A549 (cell line): ENCODE measurements around the gene RPLP1. TPM values are rescaled to one million over a fixed set of nuclear protein-coding genes. Genes with fewer than 3 reads are reported as not detected.

ENCODE experiments used
- ATAC-seq, 2 experiments: fragments of 200-7000 bp in 1 of 2; fragments of >200 bp in 1 of 2; cut with Nextera tagmentation in 1 of 2; cut with Tn5 transposase in 1 of 2; 3 replicates each; pipeline versions ENCODE4 v1.8.0 to v1.9.1; 2018 to 2020; ENCODE audit warnings: mild to moderate bottlenecking in 1 of 2, moderate library complexity in 1 of 2
- CTCF ChIA-PET: fragments of 300-600 bp; sonication (Branson Sonifier 250); formaldehyde crosslinking; extraction: SDS; loops from one replicate; lab custom pipeline; 2021; ENCODE audit warnings: antibody characterized with exemption, inconsistent platforms; lab: Yijun Ruan, JAX
- POLR2A ChIA-PET: fragments of 350-600 bp; formaldehyde crosslinking; extraction: SDS; loops from one replicate; lab custom pipeline; 2021; ENCODE audit warnings: antibody characterized with exemption, inconsistent platforms; lab: Yijun Ruan, JAX
- DNase-seq, 2 experiments: peaks; one replicate each; pipeline versions ENCODE4 v3.0.0 to v3.0.0-alpha.2; 2011 to 2016; ENCODE audit warnings: low read depth in 1 of 2, low spot score in 1 of 2
- FAIRE-seq: peaks from 2 replicates; lab custom pipeline; 2011; peaks lifted over from hg19 to GRCh38; lab: Jason Lieb, UNC
- H3K27ac ChIP-seq, 2 experiments: fragments of >200 bp; sonication (Bioruptor Twin); formaldehyde crosslinking; 3 replicates each; pipeline ENCODE4 v1.5.1; 2016 to 2017
- H3K4me1 ChIP-seq: fragments of >200 bp; sonication (Bioruptor Twin); formaldehyde crosslinking; 3 replicates; pipeline ENCODE4 v1.6.1; 2016
- H3K4me2 ChIP-seq: fragments of >200 bp; sonication (Bioruptor Twin); formaldehyde crosslinking; 3 replicates; pipeline ENCODE4 v1.6.1; 2016
- H3K4me3 ChIP-seq: fragments of >200 bp; sonication (Bioruptor Twin); formaldehyde crosslinking; 3 replicates; pipeline ENCODE4 v1.5.1; 2016
- H3K9me3 ChIP-seq: fragments of >200 bp; sonication (Bioruptor Twin); formaldehyde crosslinking; 3 replicates; pipeline ENCODE4 v1.6.1; 2016
- BHLHE40 ChIP-seq: IDR thresholded peaks from 2 replicates; pipeline ENCODE4 v1.6.1; 2012; ENCODE audit warnings: low read depth, low read length, inconsistent platforms
- EHF ChIP-seq: fragments of 250-450 bp; sonication (Bioruptor Pico); IDR thresholded peaks from 2 replicates; pipeline ENCODE4 v1.5.0; 2020; ENCODE audit warnings: mild to moderate bottlenecking
- EHMT2 ChIP-seq: fragments of 200-600 bp; sonication (generic); IDR thresholded peaks from 2 replicates; pipeline ENCODE4 v1.6.1; 2016; ENCODE audit warnings: antibody characterized with exemption, low read depth, mild to moderate bottlenecking, moderate library complexity
- EP300 ChIP-seq, 2 experiments: fragments of >200 bp; sonication (Bioruptor Twin); formaldehyde crosslinking; IDR thresholded peaks; 2 replicates in 1 of 2; 3 replicates in 1 of 2; pipeline ENCODE4 v1.6.1; 2016 to 2017
- FOSB ChIP-seq: fragments of 250-450 bp; sonication (Bioruptor Pico); IDR thresholded peaks from 2 replicates; pipeline ENCODE4 v1.5.0; 2020; ENCODE audit warnings: mild to moderate bottlenecking, moderate library complexity
- GATA3 ChIP-seq: IDR thresholded peaks from 2 replicates; pipeline ENCODE4 v1.6.1; 2012; ENCODE audit warnings: borderline replicate concordance
- HEYL ChIP-seq: fragments of 250-450 bp; sonication (Bioruptor Pico); IDR thresholded peaks from 2 replicates; pipeline ENCODE4 v1.8.0; 2021; ENCODE audit warnings: mild to moderate bottlenecking, moderate library complexity
- HOXA7 ChIP-seq: fragments of 250-450 bp; sonication (Bioruptor Pico); IDR thresholded peaks from 2 replicates; pipeline ENCODE4 v1.5.0; 2020; ENCODE audit warnings: mild to moderate bottlenecking, moderate library complexity
- JUN ChIP-seq, 2 experiments: fragments of >200 bp; sonication (Bioruptor Twin); formaldehyde crosslinking; IDR thresholded peaks; 2 replicates in 1 of 2; 3 replicates in 1 of 2; pipeline ENCODE4 v1.6.1; 2016 to 2017
- JUNB ChIP-seq: fragments of >200 bp; sonication (Bioruptor Twin); formaldehyde crosslinking; IDR thresholded peaks from 2 replicates; pipeline ENCODE4 v1.6.1; 2016
- KDM1A ChIP-seq: fragments of 200-600 bp; sonication (generic); IDR thresholded peaks from 2 replicates; pipeline ENCODE4 v1.6.1; 2016; ENCODE audit warnings: low read depth, mild to moderate bottlenecking
- KDM5A ChIP-seq: fragments of 200-600 bp; sonication (generic); IDR thresholded peaks from 2 replicates; pipeline ENCODE4 v1.6.1; 2016; ENCODE audit warnings: antibody characterized with exemption, mild to moderate bottlenecking
- MAFK ChIP-seq: fragments of 450-650 bp; IDR thresholded peaks from 2 replicates; pipeline ENCODE4 v1.6.1; 2014; ENCODE audit not compliant: partially characterized antibody
- POLR2AphosphoS2 ChIP-seq: conservative IDR thresholded peaks from 2 replicates; pipeline ENCODE4 v1.6.1; 2012; ENCODE audit warnings: low read length, improper control_type of control experiment, inconsistent platforms
- RAD21 ChIP-seq, 2 experiments: fragments of >200 bp in 1 of 2; sonication (Bioruptor Twin) in 1 of 2; formaldehyde crosslinking in 1 of 2; IDR thresholded peaks in 1 of 2; conservative IDR thresholded peaks in 1 of 2; 2 replicates in 1 of 2; 3 replicates in 1 of 2; pipeline ENCODE4 v1.6.1; 2012 to 2018; ENCODE audit warnings: inconsistent platforms in 1 of 2
- RCOR1 ChIP-seq: fragments of 150-350 bp; IDR thresholded peaks from 2 replicates; pipeline ENCODE4 v1.6.1; 2014; ENCODE audit warnings: antibody characterized with exemption, low read length, low read depth
- RFX5 ChIP-seq: fragments of 450-650 bp; IDR thresholded peaks from 2 replicates; pipeline ENCODE4 v1.7.1; 2014; ENCODE audit warnings: antibody characterized with exemption, mild to moderate bottlenecking, moderate library complexity
- TFCP2L1 ChIP-seq: fragments of 250-450 bp; sonication (Bioruptor Pico); IDR thresholded peaks from 2 replicates; pipeline ENCODE4 v1.5.0; 2021; ENCODE audit warnings: mild to moderate bottlenecking
- TP53 ChIP-seq: fragments of 250-450 bp; sonication (Bioruptor Pico); IDR thresholded peaks from 2 replicates; pipeline ENCODE4 v1.5.0; 2021; ENCODE audit warnings: mild to moderate bottlenecking, moderate library complexity
- ZFP36 ChIP-seq: fragments of 450-650 bp; IDR thresholded peaks from 2 replicates; pipeline ENCODE4 v1.6.1; 2014; ENCODE audit warnings: borderline replicate concordance; ENCODE audit not compliant: partially characterized antibody
- ZSCAN20 ChIP-seq: fragments of 250-450 bp; sonication (Bioruptor Pico); IDR thresholded peaks from 2 replicates; pipeline ENCODE4 v1.8.0; 2022; ENCODE audit warnings: mild to moderate bottlenecking, moderate library complexity
- WGBS: methylation state at CpG from one replicate; pipeline ENCODE4 v1.1.6; 2017; ENCODE audit errors: missing lambda C conversion rate; 5-methylcytosine and 5-hydroxymethylcytosine counted together
- polyA plus RNA-seq, 4 experiments: library from polyadenylated mRNA; depleted of rRNA in 3 of 4; stranded (reverse); fragments of >200 nt; fragmentation: RNase III in 1 of 4; extraction: RNeasy Plus Mini Kit Qiagen cat#74134 plus additional on column Dnase treatment in 1 of 4; gene quantifications; 2 replicates in 3 of 4; 3 replicates in 1 of 4; pipeline ENCODE4 v1.2.3, GENCODE V29; 2011 to 2017
- TF ChIP-seq, protein P1 (sequence below): fragments of 250-450 bp; sonication (Bioruptor Pico); IDR thresholded peaks from 2 replicates; pipeline ENCODE4 v1.5.0; 2020; ENCODE audit warnings: low read depth, mild to moderate bottlenecking, moderate library complexity
- TF ChIP-seq, protein P2 (sequence below): fragments of 200-600 bp; sonication (generic); IDR thresholded peaks from 2 replicates; pipeline ENCODE4 v1.6.1; 2016; ENCODE audit warnings: antibody characterized with exemption, mild to moderate bottlenecking, moderate library complexity
- TF ChIP-seq, protein P3 (sequence below): fragments of >200 bp; sonication (Bioruptor Twin); formaldehyde crosslinking; IDR thresholded peaks from 2 replicates; pipeline ENCODE4 v1.6.1; 2016
- TF ChIP-seq, protein P4 (sequence below): fragments of 150-350 bp; IDR thresholded peaks from 2 replicates; pipeline ENCODE4 v1.6.1; 2014; ENCODE audit warnings: low read depth, mild to moderate bottlenecking, low read length
- TF ChIP-seq, protein P5 (sequence below): IDR thresholded peaks from 2 replicates; pipeline ENCODE4 v1.6.1; 2012

RPLP1 gene
- polyA plus RNA-seq, 2 of the 4 experiments (the other 2 are of a cell fraction), result 1,245 to 4,104 TPM

DNA sequence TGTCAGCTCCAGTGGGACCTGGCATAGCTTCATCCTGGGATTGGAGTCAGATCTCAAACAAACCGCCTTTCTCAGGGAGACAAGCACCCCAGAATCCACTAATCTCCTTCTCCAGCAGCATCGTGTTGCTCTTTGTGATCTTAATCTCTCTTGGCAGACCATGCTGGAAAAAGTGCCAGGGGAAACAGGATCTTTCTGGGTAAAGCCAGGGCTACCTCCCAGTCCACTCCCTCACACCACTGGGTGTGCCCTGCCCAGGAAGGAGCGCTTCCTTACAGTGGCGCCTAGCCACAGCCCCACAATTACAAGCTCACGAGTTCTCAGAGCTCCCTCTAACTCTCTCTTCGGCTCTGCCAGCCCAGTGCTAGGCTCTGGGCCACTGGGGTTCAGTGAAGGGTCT, 32.2 kb downstream of the RPLP1 start:
- no peak for DNase-seq
- Histone ChIP-seq H3K4me2 (no peak overlapping the region), H3K4me3 (no peak overlapping the region)
- CTCF ChIA-PET, result interaction anchor here (0.5 to 6.2 kb wide), 8 partner anchors 9 to 1327 kb away, joined by 3 to 73 read pairs (median 3); no protein-coding TSS in a partner anchor
- TF ChIP-seq MAFK, result no peak
- TF ChIP-seq TFCP2L1 (CRISPR knock-in tag), result no peak
- no peak for TF ChIP-seq RCOR1
- TF ChIP-seq EP300 (IDR thresholded peaks at IDR 0.05), result no peak
- TF ChIP-seq, protein P1, sequence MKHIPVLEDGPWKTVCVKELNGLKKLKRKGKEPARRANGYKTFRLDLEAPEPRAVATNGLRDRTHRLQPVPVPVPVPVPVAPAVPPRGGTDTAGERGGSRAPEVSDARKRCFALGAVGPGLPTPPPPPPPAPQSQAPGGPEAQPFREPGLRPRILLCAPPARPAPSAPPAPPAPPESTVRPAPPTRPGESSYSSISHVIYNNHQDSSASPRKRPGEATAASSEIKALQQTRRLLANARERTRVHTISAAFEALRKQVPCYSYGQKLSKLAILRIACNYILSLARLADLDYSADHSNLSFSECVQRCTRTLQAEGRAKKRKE (CRISPR knock-in tag), result no peak
- no peak for TF ChIP-seq BHLHE40
- no peak for TF ChIP-seq EHF (CRISPR knock-in tag)
- TF ChIP-seq JUNB, result no peak
- no peak for TF ChIP-seq HOXA7 (CRISPR knock-in tag)
- TF ChIP-seq, all 56 proteins: peak for 0
- no peak for ATAC-seq
- no peak overlapping the region for H3K27ac ChIP-seq
- POLR2A ChIA-PET, result no interaction called here
- no peak for FAIRE-seq
- 58% methylated on average over 6 of the region's 6 CpGs for WGBS
- H3K9me3 ChIP-seq, result peaks cover 13% of the 10 kb centered on the region
- H3K4me1 ChIP-seq, result no peaks in the 10 kb centered on the region

DNA sequence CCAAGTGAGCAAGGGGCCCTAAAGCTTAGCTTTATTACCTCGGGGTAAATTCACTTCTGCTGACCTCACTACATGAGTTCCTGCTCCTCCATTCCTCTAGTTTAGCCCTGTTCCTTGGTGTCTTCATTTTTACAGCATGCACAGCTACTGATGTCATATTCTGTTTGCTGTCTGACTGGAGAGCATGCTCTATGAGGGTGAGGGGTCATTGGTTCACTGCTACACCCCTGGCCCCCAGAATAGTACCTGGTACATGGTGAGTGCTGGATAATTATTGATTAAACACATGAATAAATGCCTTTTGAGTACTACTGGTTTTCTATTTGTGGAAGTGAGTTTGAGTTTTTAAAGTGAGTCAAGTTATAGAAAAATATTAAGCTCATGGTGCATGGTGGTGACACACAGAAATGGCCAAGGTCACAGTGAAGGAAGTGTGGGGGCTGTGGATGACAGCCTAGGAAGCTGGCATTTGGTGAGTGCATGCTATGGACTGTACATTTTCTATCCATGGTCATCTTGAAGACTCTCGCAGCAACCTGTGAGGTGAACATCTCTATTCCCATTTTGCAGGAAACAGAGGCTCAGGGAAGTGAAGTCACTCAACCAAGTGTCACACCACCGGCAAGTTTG, 34.0 kb downstream of the RPLP1 start:
- 55% methylated on average over 3 of the region's 3 CpGs for WGBS
- ATAC-seq, result no peak
- Histone ChIP-seq H3K4me3 (no peak overlapping the region), H3K9me3 (peaks cover 9% of the 10 kb centered on the region; the same call in 2 of the 3 replicates), H3K4me1 (no peaks in the 10 kb centered on the region), H3K4me2 (no peak overlapping the region), H3K27ac (no peak overlapping the region)
- DNase-seq, result no peak
- TF ChIP-seq RFX5, result no peak
- TF ChIP-seq, protein P2, sequence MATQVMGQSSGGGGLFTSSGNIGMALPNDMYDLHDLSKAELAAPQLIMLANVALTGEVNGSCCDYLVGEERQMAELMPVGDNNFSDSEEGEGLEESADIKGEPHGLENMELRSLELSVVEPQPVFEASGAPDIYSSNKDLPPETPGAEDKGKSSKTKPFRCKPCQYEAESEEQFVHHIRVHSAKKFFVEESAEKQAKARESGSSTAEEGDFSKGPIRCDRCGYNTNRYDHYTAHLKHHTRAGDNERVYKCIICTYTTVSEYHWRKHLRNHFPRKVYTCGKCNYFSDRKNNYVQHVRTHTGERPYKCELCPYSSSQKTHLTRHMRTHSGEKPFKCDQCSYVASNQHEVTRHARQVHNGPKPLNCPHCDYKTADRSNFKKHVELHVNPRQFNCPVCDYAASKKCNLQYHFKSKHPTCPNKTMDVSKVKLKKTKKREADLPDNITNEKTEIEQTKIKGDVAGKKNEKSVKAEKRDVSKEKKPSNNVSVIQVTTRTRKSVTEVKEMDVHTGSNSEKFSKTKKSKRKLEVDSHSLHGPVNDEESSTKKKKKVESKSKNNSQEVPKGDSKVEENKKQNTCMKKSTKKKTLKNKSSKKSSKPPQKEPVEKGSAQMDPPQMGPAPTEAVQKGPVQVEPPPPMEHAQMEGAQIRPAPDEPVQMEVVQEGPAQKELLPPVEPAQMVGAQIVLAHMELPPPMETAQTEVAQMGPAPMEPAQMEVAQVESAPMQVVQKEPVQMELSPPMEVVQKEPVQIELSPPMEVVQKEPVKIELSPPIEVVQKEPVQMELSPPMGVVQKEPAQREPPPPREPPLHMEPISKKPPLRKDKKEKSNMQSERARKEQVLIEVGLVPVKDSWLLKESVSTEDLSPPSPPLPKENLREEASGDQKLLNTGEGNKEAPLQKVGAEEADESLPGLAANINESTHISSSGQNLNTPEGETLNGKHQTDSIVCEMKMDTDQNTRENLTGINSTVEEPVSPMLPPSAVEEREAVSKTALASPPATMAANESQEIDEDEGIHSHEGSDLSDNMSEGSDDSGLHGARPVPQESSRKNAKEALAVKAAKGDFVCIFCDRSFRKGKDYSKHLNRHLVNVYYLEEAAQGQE, result no peak
- no peak for TF ChIP-seq POLR2AphosphoS2
- no peak for TF ChIP-seq TP53 (CRISPR knock-in tag)
- TF ChIP-seq KDM5A, result no peak
- TF ChIP-seq EHMT2, result no peak
- TF ChIP-seq, protein P3, sequence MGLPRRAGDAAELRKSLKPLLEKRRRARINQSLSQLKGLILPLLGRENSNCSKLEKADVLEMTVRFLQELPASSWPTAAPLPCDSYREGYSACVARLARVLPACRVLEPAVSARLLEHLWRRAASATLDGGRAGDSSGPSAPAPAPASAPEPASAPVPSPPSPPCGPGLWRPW, result no peak
- TF ChIP-seq ZSCAN20 (CRISPR knock-in tag), result no peak
- TF ChIP-seq, protein P4, sequence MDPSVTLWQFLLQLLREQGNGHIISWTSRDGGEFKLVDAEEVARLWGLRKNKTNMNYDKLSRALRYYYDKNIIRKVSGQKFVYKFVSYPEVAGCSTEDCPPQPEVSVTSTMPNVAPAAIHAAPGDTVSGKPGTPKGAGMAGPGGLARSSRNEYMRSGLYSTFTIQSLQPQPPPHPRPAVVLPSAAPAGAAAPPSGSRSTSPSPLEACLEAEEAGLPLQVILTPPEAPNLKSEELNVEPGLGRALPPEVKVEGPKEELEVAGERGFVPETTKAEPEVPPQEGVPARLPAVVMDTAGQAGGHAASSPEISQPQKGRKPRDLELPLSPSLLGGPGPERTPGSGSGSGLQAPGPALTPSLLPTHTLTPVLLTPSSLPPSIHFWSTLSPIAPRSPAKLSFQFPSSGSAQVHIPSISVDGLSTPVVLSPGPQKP, result no peak
- TF ChIP-seq ZFP36, result no peak
- TF ChIP-seq FOSB (CRISPR knock-in tag), result no peak
- no peak for TF ChIP-seq KDM1A
- no peak for TF ChIP-seq RAD21 (conservative IDR thresholded peaks at IDR 0.05 in 1 of 2, IDR thresholded peaks at IDR 0.05 in 1 of 2)
- TF ChIP-seq HEYL (CRISPR knock-in tag), result no peak
- TF ChIP-seq, protein P1 (CRISPR knock-in tag), result no peak
- TF ChIP-seq GATA3, result no peak
- no peak for TF ChIP-seq JUN (IDR thresholded peaks at IDR 0.05)
- TF ChIP-seq, protein P5, sequence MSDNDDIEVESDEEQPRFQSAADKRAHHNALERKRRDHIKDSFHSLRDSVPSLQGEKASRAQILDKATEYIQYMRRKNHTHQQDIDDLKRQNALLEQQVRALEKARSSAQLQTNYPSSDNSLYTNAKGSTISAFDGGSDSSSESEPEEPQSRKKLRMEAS, result no peak
- ChIA-PET CTCF (interaction anchor here (0.6 to 6.2 kb wide), 7 partner anchors 10 to 981 kb away, joined by 3 to 73 read pairs (median 3); no protein-coding TSS in a partner anchor), POLR2A (no interaction called here)
- no peak for FAIRE-seq
